Measurements from ENCODE around the gene ARL8A. TPM values are rescaled to one million over a fixed set of nuclear protein-coding genes. Genes with fewer than 3 reads are reported as not detected.
"Not testable (repeated sequence)": the region's sequence is repeated elsewhere in the genome, so short reads cannot be mapped to it uniquely, and the experiment has no call there.

The ARL8A gene
- polyA plus RNA-seq, 2 of the 4 experiments (the other 2 are of a cell fraction): 23.4 to 49.8 TPM

GRCh38 chr1:202181586-202181985 lies 37.0 kb upstream of the ARL8A start:
- FAIRE-seq: no peak
- CTCF ChIA-PET: interaction anchor here (0.6 to 12.3 kb wide), 6 partner anchors 12 to 538 kb away, joined by 3 to 350 read pairs (median 7); partner anchors contain the start of genes LGR6 and UBE2T
- WGBS (ENCODE audit: missing lambda C conversion rate): 61% methylated on average over 7 of the region's 7 CpGs
- Histone ChIP-seq H3K27ac (no peak overlapping the region), H3K9me3 (no peaks in the 10 kb centered on the region), H3K4me3 (no peak overlapping the region), H3K4me1 (peaks cover 11% of the 10 kb centered on the region), H3K4me2 (no peak overlapping the region)
- TF ChIP-seq EHF (CRISPR knock-in tag; IDR thresholded peaks at IDR 0.05) (no peak), PBX3 (IDR thresholded peaks at IDR 0.05) (no peak), FOSL2 (IDR thresholded peaks at IDR 0.05) (no peak), FOSL2 (CRISPR knock-in tag; IDR thresholded peaks at IDR 0.05) (no peak), ATOH8 (CRISPR knock-in tag; IDR thresholded peaks at IDR 0.05; ENCODE audit: low read depth) (no peak), HEYL (CRISPR knock-in tag; IDR thresholded peaks at IDR 0.05) (no peak), BHLHE40 (IDR thresholded peaks at IDR 0.05; ENCODE audit: low read depth, low read length) (no peak), FOXS1 (CRISPR knock-in tag; IDR thresholded peaks at IDR 0.05) (no peak), MAFK (IDR thresholded peaks at IDR 0.05; ENCODE audit: partially characterized antibody) (no peak)
- no peak for ATAC-seq
- no peak for DNase-seq (ENCODE audit: low read depth in 1 of 2, low spot score in 1 of 2)
- POLR2A ChIA-PET: no interaction called here

- H3K4me3 ChIP-seq; FAIRE-seq; H3K27ac ChIP-seq; H3K4me2 ChIP-seq; ATAC-seq; DNase-seq (ENCODE audit: low read depth in 1 of 2, low spot score in 1 of 2); H3K9me3 ChIP-seq; POLR2A ChIA-PET: not testable (repeated sequence)
- CTCF ChIA-PET: interaction anchor here (0.6 to 12.3 kb wide), 8 partner anchors 9 to 539 kb away, joined by 3 to 350 read pairs (median 7); partner anchors contain the start of genes LGR6 and UBE2T
- 51% methylated on average over 2 of the region's 2 CpGs for WGBS (ENCODE audit: missing lambda C conversion rate)
- peaks cover 11% of the 10 kb centered on the region for H3K4me1 ChIP-seq
These were observed 36.2 kb upstream of the ARL8A start for GRCh38 chr1:202180751-202181139.

- FAIRE-seq (no peak), ATAC-seq (no peak), DNase-seq (ENCODE audit: low read depth in 1 of 2, low spot score in 1 of 2) (no peak)
- Histone ChIP-seq H3K27ac (no peak overlapping the region), H3K4me3 (no peak overlapping the region), H3K4me1 (peaks cover 10% of the 10 kb centered on the region), H3K9me3 (no peaks in the 10 kb centered on the region), H3K4me2 (no peak overlapping the region)
- TF ChIP-seq KDM5A (IDR thresholded peaks at IDR 0.05) (no peak), JUNB (IDR thresholded peaks at IDR 0.05) (no peak), FOSB (CRISPR knock-in tag; IDR thresholded peaks at IDR 0.05) (no peak), HMGXB4 (CRISPR knock-in tag; IDR thresholded peaks at IDR 0.05; ENCODE audit: borderline replicate concordance) (no peak), NFE2L2 (conservative IDR thresholded peaks at IDR 0.05; ENCODE audit: low read length) (no peak), HOXB13 (CRISPR knock-in tag; IDR thresholded peaks at IDR 0.05; ENCODE audit: low read depth) (no peak), POLR2AphosphoS2 (conservative IDR thresholded peaks at IDR 0.05; ENCODE audit: low read length) (no peak), HOXA7 (CRISPR knock-in tag; IDR thresholded peaks at IDR 0.05) (no peak)
- ChIA-PET CTCF (interaction anchor here (0.6 to 12.3 kb wide), 8 partner anchors 8 to 139 kb away, joined by 3 to 350 read pairs (median 4); partner anchors contain the start of gene LGR6), POLR2A (interaction anchor here (0.5 kb wide), 1 partner anchor 56 kb away, joined by 3 read pairs; no protein-coding TSS in a partner anchor)
- WGBS (ENCODE audit: missing lambda C conversion rate): 68% methylated on average over 18 of the region's 19 CpGs
These were observed 35.6 kb upstream of the ARL8A start for GRCh38 chr1:202179828-202180750.

Data from A549 (cell line).